Testis (tissue), 2 donors: ENCODE measurements around the gene BUD13.

Source experiments
- CTCF ChIP-seq, 3 experiments: fragments of 450-650 bp in 2 of 3; fragments of 200-600 bp in 1 of 3; sonication (generic) in 1 of 3; IDR thresholded peaks; one replicate each; pipeline ENCODE4 v1.5.1; 2016 to 2019; ENCODE audit warnings: antibody characterized with exemption in 3 of 3, mild to moderate bottlenecking in 2 of 3, moderate library complexity in 1 of 3
- POLR2A ChIP-seq: fragments of 450-650 bp; IDR thresholded peaks from one replicate; pipeline ENCODE4 v1.6.1; 2017; ENCODE audit warnings: antibody characterized with exemption, mild to moderate bottlenecking, moderate library complexity

GRCh38 chr11:116731097-116731761 lies 41.6 kb downstream of the BUD13 start:
- TF ChIP-seq CTCF (IDR thresholded peaks at IDR 0.05), result no peak
- TF ChIP-seq POLR2A, result no peak
